AG10803 (cell line): ENCODE measurements around the gene TNFAIP2.
"Not testable (repeated sequence)": the region's sequence is repeated elsewhere in the genome, so short reads cannot be mapped to it uniquely, and the experiment has no call there.

Experiments used
- DNase-seq: peaks from one replicate; pipeline ENCODE4 v3.0.0; 2010; ENCODE audit warnings: low read depth
- H3K4me3 ChIP-seq: 2 replicates; pipeline ENCODE4 v1.5.1; 2011; ENCODE audit warnings: mild to moderate bottlenecking, low read length, control low read depth
- CTCF ChIP-seq: conservative IDR thresholded peaks from 2 replicates; pipeline ENCODE4 v1.5.1; 2011; ENCODE audit warnings: mild to moderate bottlenecking, low read length, control low read depth, inconsistent platforms

TNFAIP2 gene

GRCh38 chr14:103172921-103173320 lies 49.7 kb downstream of the TNFAIP2 start:
- DNase-seq, result no peak
- H3K4me3 ChIP-seq, result no peak overlapping the region

DNA sequence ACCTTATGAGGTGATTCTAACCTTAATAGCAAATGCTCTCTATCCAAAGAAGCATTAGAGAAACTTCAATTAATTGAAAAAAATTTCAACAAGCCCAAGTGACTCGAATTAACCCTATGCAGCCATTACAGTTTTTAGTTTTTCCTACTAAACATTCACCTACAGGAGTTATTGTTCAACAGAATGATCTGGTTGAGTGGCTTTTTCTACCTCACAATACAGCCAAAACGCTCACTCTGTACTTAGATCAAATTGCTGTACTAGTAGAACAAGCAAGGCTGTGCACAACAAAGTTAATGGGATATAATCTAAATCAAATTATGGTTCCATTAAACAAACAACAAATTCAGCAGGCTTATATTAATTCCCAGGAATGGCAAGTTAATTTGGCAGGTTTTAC lies 50.6 kb downstream of the TNFAIP2 start:
- not testable (repeated sequence) for H3K4me3 ChIP-seq, DNase-seq

More at GRCh38 chr14:103172921-103173320, 49.7 kb downstream of the TNFAIP2 start:
- TF ChIP-seq CTCF, result no peak

DNA sequence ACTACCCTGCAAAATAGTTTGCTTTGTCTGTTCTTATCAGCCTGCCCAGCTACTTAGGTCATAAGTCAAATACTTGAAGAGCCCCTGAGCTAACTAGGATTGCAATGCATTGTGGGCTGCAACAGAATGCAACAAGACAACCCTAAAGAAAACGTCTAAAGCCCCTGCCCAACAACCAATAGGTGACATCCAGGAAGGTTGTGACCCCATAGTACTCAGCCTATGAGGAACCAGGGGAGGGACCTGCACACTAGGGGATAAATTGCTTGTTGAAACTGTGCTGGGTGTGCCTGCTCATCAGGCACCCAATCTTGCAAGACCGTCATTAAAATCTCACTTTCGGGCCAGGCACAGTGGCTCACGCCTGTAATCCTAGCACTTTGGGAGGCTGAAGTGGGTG lies 52.9 kb downstream of the TNFAIP2 start:
- H3K4me3 ChIP-seq, DNase-seq: not testable (repeated sequence)

DNA sequence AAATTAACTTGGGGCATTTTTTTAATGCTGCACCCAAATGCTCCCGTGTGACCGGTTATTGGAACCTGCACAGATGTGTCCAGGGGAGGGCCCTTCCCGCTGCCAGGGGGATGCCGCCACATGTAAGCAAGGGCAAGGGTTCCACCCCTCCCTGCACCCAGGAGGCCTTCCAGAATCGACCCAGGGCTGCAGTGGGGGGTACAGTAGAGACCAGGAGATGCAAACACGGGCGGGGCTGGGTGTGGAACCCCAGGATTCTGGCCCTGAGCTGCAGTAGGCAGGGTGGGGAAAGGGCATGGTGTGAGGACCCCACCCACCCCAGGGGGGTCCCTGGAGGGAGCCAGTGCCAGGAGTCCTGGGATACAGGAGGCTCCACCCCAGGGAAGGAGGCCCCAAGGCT lies 54.1 kb downstream of the TNFAIP2 start:
- no peak overlapping the region for H3K4me3 ChIP-seq
- no peak for TF ChIP-seq CTCF
- DNase-seq, result no peak

DNA sequence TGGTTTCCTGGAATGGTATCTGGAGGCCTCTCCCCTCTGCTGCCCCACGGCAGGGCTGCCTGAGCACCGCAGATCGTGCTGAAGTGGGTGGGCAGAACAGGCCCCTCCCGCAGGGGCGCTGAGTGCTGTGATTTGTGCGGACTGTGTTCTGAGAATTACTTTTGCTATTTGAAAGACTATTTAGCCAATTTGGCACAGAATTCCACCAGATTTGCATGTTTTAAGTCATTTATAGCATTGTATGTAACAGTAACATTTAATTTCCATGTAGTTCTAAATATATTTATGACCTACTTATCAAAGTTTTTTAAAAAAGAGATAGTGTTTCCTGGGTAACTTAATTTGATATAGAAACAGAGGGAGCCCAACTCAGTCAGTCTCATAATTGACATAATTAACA lies 55.3 kb downstream of the TNFAIP2 start:
- no peak for DNase-seq
- TF ChIP-seq CTCF, result no peak
- H3K4me3 ChIP-seq, result no peak overlapping the region

GRCh38 chr14:103179094-103179493 lies 55.8 kb downstream of the TNFAIP2 start:
- DNase-seq, result no peak
- H3K4me3 ChIP-seq, result no peak overlapping the region
- no peak for TF ChIP-seq CTCF

GRCh38 chr14:103180331-103180730 lies 57.1 kb downstream of the TNFAIP2 start:
- TF ChIP-seq CTCF, result no peak
- H3K4me3 ChIP-seq, result no peak overlapping the region
- no peak for DNase-seq

DNA sequence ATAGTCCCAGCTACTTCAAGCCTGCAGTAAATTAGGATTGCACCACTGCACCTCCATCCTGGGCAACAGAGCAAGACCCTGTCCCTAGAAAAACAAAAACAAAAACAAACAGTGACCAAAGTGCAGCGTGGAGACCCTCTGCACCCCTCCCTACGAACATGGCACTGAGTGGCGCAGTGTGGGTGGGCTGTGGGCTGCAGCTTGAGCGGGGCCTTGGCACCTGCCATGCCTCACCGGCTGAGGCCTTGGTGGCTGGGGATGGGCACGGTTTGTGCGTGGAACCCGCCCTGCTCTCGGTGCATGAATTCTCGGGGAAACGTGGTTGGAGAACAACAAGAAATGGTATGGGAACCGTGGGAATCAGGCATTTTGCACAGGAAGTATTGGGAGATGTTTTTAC lies 60.8 kb downstream of the TNFAIP2 start:
- DNase-seq, result no peak
- H3K4me3 ChIP-seq, result no peak overlapping the region
- no peak for TF ChIP-seq CTCF
